ENCODE measurements around the gene MPZL3.

Gene MPZL3

GRCh38 chr11:118264569-118265465 lies 12.7 kb upstream of the MPZL3 start:
- no peak for DNase-seq

GRCh38 chr11:118263695-118264568 lies 11.8 kb upstream of the MPZL3 start, which contains the start of gene MPZL2:
TSS of gene MPZL2 (minus strand) at chr11:118264297. CDS start at chr11:118264153, 144 bp downstream.
- no peak for DNase-seq

GRCh38 chr11:118263112-118263511 lies 10.9 kb upstream of the MPZL3 start:
- DNase-seq = no peak

GRCh38 chr11:118260353-118260752 lies 8.2 kb upstream of the MPZL3 start:
- no peak for DNase-seq

- DNase-seq = no peak
These were observed 7.0 kb upstream of the MPZL3 start for GRCh38 chr11:118259138-118259537.

GRCh38 chr11:118258410-118258809 lies 6.2 kb upstream of the MPZL3 start:
- no peak for DNase-seq

GRCh38 chr11:118252688-118253087 lies 523 bp upstream of the MPZL3 start:
- DNase-seq = no peak

GRCh38 chr11:118247041-118247440 lies 5.1 kb downstream of the MPZL3 start:
- no peak for DNase-seq

- no peak for DNase-seq
These were observed 6.1 kb downstream of the MPZL3 start for GRCh38 chr11:118245936-118246562.

GRCh38 chr11:118243993-118244762 lies 8.0 kb downstream of the MPZL3 start:
- DNase-seq = no peak

GRCh38 chr11:118243161-118243560 lies 9.0 kb downstream of the MPZL3 start:
- no peak for DNase-seq

- no peak for DNase-seq
These were observed 10.4 kb downstream of the MPZL3 start for GRCh38 chr11:118241764-118242098.

- DNase-seq = no peak
These were observed 11.0 kb downstream of the MPZL3 start for GRCh38 chr11:118240999-118241763.

GRCh38 chr11:118239509-118240205 lies 12.5 kb downstream of the MPZL3 start:
- no peak for DNase-seq

- DNase-seq = no peak
These were observed 13.2 kb downstream of the MPZL3 start for GRCh38 chr11:118238929-118239328.

GRCh38 chr11:118238421-118238820 lies 13.7 kb downstream of the MPZL3 start:
- no peak for DNase-seq

GRCh38 chr11:118236170-118236569 lies 16.0 kb downstream of the MPZL3 start:
- no peak for DNase-seq

- no peak for DNase-seq
These were observed 17.3 kb downstream of the MPZL3 start for GRCh38 chr11:118234833-118235232.

GRCh38 chr11:118233850-118234249 lies 18.3 kb downstream of the MPZL3 start:
- DNase-seq = no peak

GRCh38 chr11:118233377-118233776 lies 18.8 kb downstream of the MPZL3 start:
- DNase-seq = no peak

- DNase-seq = no peak
These were observed 19.5 kb downstream of the MPZL3 start for GRCh38 chr11:118232659-118233058.

Measured in fibroblast of skin of scalp (primary cell).